ENCODE measurements around the gene GRIK3.
"Not testable (repeated sequence)": the region's sequence is repeated elsewhere in the genome, so short reads cannot be mapped to it uniquely, and the experiment has no call there.

The GRIK3 gene

GRCh38 chr1:36783475-36783874 is 250.8 kb downstream of the GRIK3 start:
- DNase-seq (ENCODE audit: low spot score): no peak

- peak; percentile 63 for DNase-seq (ENCODE audit: low spot score)
Observed at GRCh38 chr1:36782785-36783184, 251.5 kb downstream of the GRIK3 start.

DNA sequence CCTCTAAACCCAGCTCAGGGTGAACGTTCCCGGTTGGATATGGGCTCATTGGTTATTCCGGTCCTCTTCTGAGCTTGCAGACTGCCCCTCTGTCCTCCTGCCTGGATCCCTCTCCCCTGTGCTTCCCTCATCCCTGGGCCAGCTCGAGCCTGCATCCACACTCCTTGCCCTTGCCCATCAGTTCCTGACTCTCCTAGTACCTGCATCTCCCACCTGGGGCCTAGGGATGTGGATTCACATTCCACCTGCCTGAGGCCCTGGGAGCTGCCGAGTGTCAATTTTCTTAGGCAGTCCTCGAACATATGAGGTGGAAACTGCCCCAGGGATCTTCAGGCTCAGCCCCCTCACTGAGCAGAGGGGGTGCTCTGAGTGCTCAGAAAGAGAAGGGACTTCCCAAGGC is 252.2 kb downstream of the GRIK3 start:
- no peak for DNase-seq (ENCODE audit: low spot score)

GRCh38 chr1:36781098-36781497 is 253.2 kb downstream of the GRIK3 start:
- DNase-seq (ENCODE audit: low spot score): no peak

- no peak for DNase-seq (ENCODE audit: low spot score)
Observed at GRCh38 chr1:36778740-36779139, 255.6 kb downstream of the GRIK3 start.

DNA sequence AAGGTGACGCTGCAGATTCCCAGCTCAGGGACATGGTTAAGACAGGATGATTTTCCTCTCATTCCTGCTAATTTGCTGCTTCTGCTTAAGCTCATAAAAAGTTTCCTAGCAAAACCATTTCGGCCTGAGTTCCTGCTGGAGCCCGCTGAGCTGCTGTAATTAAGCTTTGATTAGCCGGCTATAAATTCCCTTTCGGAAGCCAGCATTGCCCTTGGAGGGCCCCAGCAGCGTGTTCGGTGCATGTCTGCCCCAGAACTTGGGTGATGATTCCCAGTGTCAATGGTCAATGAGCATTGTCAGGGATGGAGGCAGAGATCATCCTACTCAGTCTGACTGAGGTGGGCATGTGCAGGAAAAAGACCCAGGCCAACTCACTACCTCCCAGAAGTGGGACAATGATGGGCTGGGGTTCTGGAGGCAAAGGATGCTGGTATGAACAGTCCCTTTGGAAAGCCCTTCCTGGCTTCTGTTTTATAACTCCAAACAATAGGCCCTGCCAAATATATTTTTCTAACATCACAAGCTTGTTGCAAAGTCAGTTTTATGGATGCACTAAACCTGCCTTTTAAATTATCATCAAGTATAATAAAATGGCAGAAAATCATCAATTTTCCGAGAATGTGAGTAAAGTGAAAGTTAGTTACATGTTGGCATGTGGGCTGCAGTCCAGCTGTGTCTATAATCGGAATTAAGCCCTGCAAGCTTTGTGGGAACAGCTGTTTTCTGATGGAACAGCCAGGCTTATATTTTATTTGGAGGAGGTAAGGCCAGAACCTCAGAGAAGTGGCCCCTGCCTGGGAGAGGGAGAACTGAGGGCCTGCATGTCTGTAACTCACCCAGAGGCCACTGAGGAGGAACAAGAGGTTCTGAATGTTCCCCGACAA is 257.1 kb downstream of the GRIK3 start:
- DNase-seq (ENCODE audit: low spot score): no peak

- DNase-seq (ENCODE audit: low spot score): no peak
Observed at GRCh38 chr1:36776256-36776655, 258.1 kb downstream of the GRIK3 start.

DNA sequence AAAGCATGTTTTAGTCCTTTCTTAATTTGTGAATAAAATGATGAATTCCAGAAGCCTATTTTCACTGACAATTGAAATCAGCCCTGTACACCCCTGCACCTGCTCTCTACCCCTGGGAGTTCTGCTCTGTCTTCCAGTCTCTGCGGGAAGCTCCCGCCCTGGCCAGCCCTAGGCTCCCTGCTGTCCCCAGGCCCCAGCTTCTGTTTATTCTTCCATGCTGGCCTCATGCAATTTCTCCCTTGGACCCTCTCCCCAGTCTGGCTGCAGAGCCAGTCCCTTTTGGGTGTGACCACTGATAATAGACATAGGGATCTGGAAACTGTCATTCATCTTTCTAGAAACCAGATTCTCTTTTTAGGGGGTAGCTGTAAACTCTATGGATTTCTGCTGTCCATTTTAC is 258.6 kb downstream of the GRIK3 start:
- DNase-seq (ENCODE audit: low spot score): no peak

DNA sequence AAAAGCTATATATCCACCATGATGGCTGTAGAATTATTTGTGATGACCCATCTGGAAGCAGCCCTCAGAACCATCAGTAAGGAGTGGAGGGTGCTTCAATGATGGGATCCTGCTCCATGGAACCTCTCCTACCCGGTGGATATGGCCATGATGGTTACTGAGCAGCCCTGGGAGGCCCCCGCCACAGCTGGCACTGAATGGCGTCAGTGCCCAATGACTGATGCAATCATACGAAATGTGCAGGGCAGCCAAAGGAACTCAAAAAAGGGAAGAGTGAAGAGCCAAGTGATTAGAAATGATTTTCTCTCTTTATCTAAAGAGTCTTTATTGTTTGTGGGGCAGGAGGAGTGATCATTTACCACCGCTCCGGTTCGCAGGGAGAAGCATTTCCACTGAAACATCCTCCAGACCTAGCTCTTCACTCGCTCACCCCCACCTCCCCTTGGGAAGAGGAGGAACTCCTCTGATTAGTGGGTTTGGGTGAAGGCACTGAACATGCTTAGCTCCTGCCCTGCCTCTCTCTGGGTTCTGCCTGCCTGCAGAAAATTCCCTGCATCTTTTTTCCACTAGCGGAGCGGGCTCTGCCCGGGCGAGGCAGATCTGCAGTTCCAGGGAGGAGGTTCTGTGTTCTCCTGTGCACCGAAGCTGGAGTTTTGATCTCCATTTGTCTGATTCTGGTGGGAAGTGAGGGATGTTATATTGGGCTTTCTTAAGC is 260.3 kb downstream of the GRIK3 start:
- no peak for DNase-seq (ENCODE audit: low spot score)

DNA sequence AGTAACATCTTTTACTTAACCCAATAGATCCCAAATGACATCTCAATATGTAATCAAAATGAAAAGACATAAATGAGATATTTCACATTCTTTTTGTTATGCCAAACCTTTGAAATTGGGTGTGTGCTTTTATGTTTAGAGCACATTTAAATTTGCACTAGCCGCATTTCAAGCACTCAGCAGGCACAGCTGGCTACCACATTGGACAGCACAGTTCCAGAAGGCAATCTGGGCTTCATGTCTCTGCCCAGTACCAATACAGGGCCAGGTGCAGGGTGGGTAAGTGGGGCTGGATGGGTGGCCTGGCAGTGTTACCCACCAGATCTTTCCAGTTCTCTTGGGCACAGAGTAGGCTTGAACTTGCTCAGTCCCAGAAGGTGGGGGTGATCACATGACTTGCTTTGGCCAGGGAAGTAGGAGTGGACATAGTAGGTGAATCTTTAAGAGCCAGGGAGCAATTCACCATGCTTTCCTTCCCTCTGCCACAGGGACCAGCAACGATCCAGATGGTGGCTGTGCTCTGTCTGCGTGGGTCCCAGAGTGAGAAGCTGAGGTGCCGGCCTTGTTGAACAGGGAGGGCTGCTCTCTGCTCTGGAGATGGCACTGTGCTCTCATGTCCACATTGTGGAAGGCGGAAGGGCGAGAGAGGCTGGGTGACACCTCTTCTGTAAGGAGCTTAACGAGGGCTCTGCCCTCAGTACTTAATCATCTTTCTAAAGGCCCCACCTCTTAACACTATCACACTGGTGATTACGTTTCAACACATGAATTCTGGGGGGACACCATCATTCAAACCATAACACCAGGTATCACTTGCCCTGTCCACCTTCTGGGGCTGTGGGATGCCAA is 261.4 kb downstream of the GRIK3 start:
- no peak for DNase-seq (ENCODE audit: low spot score)

GRCh38 chr1:36771660-36772284 is 262.5 kb downstream of the GRIK3 start:
- no peak for DNase-seq (ENCODE audit: low spot score)

- no peak for DNase-seq (ENCODE audit: low spot score)
Observed at GRCh38 chr1:36771240-36771639, 263.1 kb downstream of the GRIK3 start.

- DNase-seq (ENCODE audit: low spot score): no peak
Observed at GRCh38 chr1:36769886-36770830, 264.2 kb downstream of the GRIK3 start.

DNA sequence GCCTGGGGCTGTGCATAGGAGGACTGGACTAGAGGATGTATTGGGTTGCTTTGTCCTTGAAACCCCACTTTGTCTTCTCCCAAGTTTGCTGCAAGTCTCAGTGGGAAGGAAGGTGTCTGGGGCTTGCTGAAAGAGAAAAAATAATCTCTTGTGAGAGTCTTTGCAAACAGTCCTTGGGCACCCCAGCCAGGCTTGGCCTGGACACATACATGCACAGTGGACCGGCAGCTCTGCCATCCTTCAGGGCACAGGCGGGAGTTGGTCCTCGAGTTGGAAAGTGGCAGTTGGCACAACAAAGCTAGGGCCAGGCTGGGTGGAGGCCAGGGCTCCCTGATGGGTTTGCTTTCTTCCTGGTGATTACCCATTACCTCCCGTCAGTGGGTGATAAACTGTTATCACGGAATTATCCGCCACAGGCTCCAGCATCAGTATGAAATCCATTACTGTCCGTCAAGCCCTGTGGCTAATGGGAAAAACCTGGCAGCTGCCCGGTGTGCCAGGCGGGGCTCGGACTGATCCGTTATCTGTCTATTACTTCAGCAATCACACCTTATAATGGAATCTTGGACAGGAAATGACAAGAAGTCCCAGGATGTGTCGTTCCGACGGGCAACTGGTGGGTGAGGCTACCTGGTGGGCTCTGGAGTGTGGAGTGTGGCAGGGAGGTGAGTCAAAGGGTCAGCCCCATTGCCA is 265.7 kb downstream of the GRIK3 start:
- no peak for DNase-seq (ENCODE audit: low spot score)

- DNase-seq (ENCODE audit: low spot score): not testable (repeated sequence)
Observed at GRCh38 chr1:36767429-36767828, 266.9 kb downstream of the GRIK3 start.

DNA sequence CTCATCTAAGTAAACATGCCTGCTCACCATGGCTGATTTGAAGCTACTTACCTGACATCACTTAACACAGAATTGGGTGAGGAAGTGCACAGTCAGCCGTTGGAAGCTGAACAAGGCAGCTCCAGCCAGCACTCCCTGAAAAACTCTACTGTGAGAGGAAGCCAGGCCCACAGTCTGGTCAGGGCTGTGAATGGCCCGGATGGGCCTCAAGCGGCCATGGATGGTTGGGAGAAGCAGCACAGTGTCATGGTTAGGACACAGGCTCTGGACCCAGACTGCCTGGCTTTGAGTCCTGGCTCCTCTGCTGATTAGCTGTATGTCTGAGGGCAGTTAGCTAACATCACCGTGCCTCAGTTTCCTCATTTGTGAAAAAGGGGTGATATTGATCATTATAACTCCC is 267.8 kb downstream of the GRIK3 start:
- DNase-seq (ENCODE audit: low spot score): no peak

GRCh38 chr1:36765785-36766300 is 268.5 kb downstream of the GRIK3 start:
- no peak for DNase-seq (ENCODE audit: low spot score)

- DNase-seq (ENCODE audit: low spot score): no peak
Observed at GRCh38 chr1:36764798-36765197, 269.5 kb downstream of the GRIK3 start.

GRCh38 chr1:36763771-36764170 is 270.5 kb downstream of the GRIK3 start:
- DNase-seq (ENCODE audit: low spot score): no peak

DNA sequence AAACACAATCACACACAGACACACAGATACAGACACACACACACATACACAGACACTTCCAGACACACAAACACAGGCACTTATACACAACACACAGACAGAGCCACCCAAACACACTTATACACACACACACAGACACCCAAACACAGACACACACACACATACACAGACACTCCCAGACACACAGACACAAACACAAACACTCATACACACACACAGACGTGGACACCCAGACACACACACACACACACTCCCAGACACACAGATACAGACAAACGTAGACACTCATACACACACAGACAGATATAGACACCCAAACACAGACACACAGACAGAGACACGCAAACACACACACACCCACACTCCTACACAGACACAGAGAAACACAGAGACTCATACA is 272.1 kb downstream of the GRIK3 start:
- DNase-seq (ENCODE audit: low spot score): no peak
